HepG2 (cell line): ENCODE data around the gene LAG3. TPM values are rescaled to one million over a fixed set of nuclear protein-coding genes. Genes with fewer than 3 reads are reported as not detected.

Source experiments
- ATAC-seq: fragments of 200-7000 bp; cut with Tn5 transposase; 3 replicates; pipeline ENCODE4 v1.9.1; 2020; ENCODE audit warnings: mild to moderate bottlenecking, moderate library complexity
- BruUV-seq: library from RNA; stranded (reverse); fragments of 400-500 nt; replicated peaks from 2 replicates; lab custom pipeline; 2021; lab: Mats Ljungman, UMichigan
- CTCF ChIA-PET: fragments of 300-600 bp; formaldehyde crosslinking; extraction: SDS; loops from one replicate; lab custom pipeline; 2021; ENCODE audit warnings: low total read pairs, inconsistent platforms, low intra/inter-chr PET ratio; lab: Yijun Ruan, JAX
- POLR2A ChIA-PET: fragments of 350-600 bp; sonication (Branson Sonifier 250); formaldehyde crosslinking; loops from one replicate; lab custom pipeline; 2020; ENCODE audit warnings: antibody characterized with exemption, inconsistent platforms; lab: Yijun Ruan, JAX
- DNase-seq: peaks from one replicate; pipeline ENCODE4 v3.0.0-alpha.2; 2015; ENCODE audit warnings: low spot score
- FAIRE-seq: peaks from 3 replicates; lab custom pipeline; 2011; peaks lifted over from hg19 to GRCh38; lab: Jason Lieb, UNC
- H2AFZ ChIP-seq: one replicate; pipeline ENCODE4 v1.6.1; 2011; ENCODE audit warnings: low read length, inconsistent platforms
- H3K27ac ChIP-seq: fragments of 300-600 bp; 3 replicates; pipeline ENCODE4 v1.8.0; 2011; ENCODE audit warnings: mixed run types, mild to moderate bottlenecking, mixed read lengths, low read length, inconsistent platforms; ENCODE audit not compliant: insufficient read depth; ENCODE audit errors: extremely low read length
- H3K27me3 ChIP-seq, 2 experiments: fragments of 200-600 bp in 1 of 2; 2 replicates in 1 of 2; 3 replicates in 1 of 2; pipeline versions ENCODE4 v1.6.0 to v1.8.0; 2011; ENCODE audit warnings: low read length in 2 of 2, mild to moderate bottlenecking in 2 of 2, moderate library complexity in 2 of 2, inconsistent platforms in 1 of 2; ENCODE audit not compliant: insufficient read depth in 2 of 2, control insufficient read depth in 1 of 2
- H3K36me3 ChIP-seq, 2 experiments: fragments of 200-600 bp in 1 of 2; replicated peaks in 1 of 2; 2 replicates in 1 of 2; 3 replicates in 1 of 2; pipeline versions ENCODE4 v1.5.1 to v1.8.0; 2011; ENCODE audit warnings: low read length in 2 of 2, inconsistent platforms in 1 of 2; ENCODE audit not compliant: insufficient read depth in 2 of 2, control insufficient read depth in 1 of 2
- H3K4me1 ChIP-seq: 2 replicates; pipeline ENCODE4 v1.5.1; 2012; ENCODE audit warnings: low read length, inconsistent platforms; ENCODE audit not compliant: insufficient read depth
- H3K4me2 ChIP-seq: 2 replicates; pipeline ENCODE4 v1.6.0; 2011; ENCODE audit warnings: low read depth, low read length, inconsistent platforms
- H3K4me3 ChIP-seq, 3 experiments: fragments of 200-600 bp in 1 of 3; sonication (generic), shearing (Covaris generic) in 1 of 3; replicated peaks in 1 of 3; 2 replicates each; pipeline ENCODE4 v1.5.1; 2011 to 2016; ENCODE audit warnings: low read length in 3 of 3, inconsistent platforms in 2 of 3, low read depth in 2 of 3, mild to moderate bottlenecking in 2 of 3, control low read depth in 1 of 3, mixed read lengths in 1 of 3; ENCODE audit not compliant: insufficient read depth in 1 of 3
- H3K79me2 ChIP-seq: one replicate; pipeline ENCODE4 v1.6.1; 2011; ENCODE audit warnings: low read length, inconsistent platforms; ENCODE audit not compliant: insufficient read depth
- H3K9ac ChIP-seq: 2 replicates; pipeline ENCODE4 v1.6.0; 2011; ENCODE audit warnings: mild to moderate bottlenecking, low read depth, low read length, inconsistent platforms; ENCODE audit not compliant: insufficient read depth
- H3K9me3 ChIP-seq: 2 replicates; pipeline ENCODE4 v1.5.1; 2012; ENCODE audit warnings: mild to moderate bottlenecking, low read length
- H4K20me1 ChIP-seq: 2 replicates; pipeline ENCODE4 v1.6.0; 2011; ENCODE audit warnings: inconsistent platforms, mild to moderate bottlenecking, low read length, moderate library complexity; ENCODE audit not compliant: insufficient read depth
- ATF7-NPFF ChIP-seq: sonication (generic); formaldehyde crosslinking; IDR thresholded peaks from 2 replicates; pipeline ENCODE4 v1.8.1; 2023; ENCODE audit warnings: mild to moderate bottlenecking, low read depth, missing genetic modification reagents, moderate library complexity
- FOXA1 ChIP-seq, 2 experiments: fragments of 450-650 bp in 1 of 2; sonication (generic) in 1 of 2; formaldehyde crosslinking in 1 of 2; IDR thresholded peaks; 2 replicates each; pipeline versions ENCODE4 v1.4.0 to v1.6.1; 2016 to 2020; ENCODE audit warnings: missing genetic modification reagents in 1 of 2
- GATAD2A ChIP-seq: IDR thresholded peaks from 2 replicates; pipeline ENCODE4 v1.6.1; 2016
- HNRNPH1 ChIP-seq: fragments of 200-400 bp; formaldehyde crosslinking; optimal IDR thresholded peaks from 2 replicates; pipeline ENCODE3; 2017; ENCODE audit warnings: mild to moderate bottlenecking, low read depth, low read length
- POLR2G ChIP-seq: fragments of 200-400 bp; formaldehyde crosslinking; IDR thresholded peaks from 2 replicates; pipeline ENCODE4 v1.6.1; 2018; ENCODE audit warnings: mild to moderate bottlenecking, low read depth, low read length, moderate library complexity
- RCOR2 ChIP-seq: IDR thresholded peaks from 2 replicates; pipeline ENCODE4 v1.6.1; 2016; ENCODE audit warnings: missing biosample characterization, missing genetic modification reagents
- ZNF446 ChIP-seq: sonication (generic); formaldehyde crosslinking; IDR thresholded peaks from 2 replicates; pipeline ENCODE4 v1.5.0; 2020; ENCODE audit warnings: mild to moderate bottlenecking, missing genetic modification reagents
- ZNF552 ChIP-seq: sonication (generic); formaldehyde crosslinking; IDR thresholded peaks from 2 replicates; pipeline ENCODE4 v1.9.0; 2022; ENCODE audit warnings: missing genetic modification reagents, mild to moderate bottlenecking, borderline replicate concordance
- ZNF776 ChIP-seq: sonication (generic); formaldehyde crosslinking; IDR thresholded peaks from 2 replicates; pipeline ENCODE4 v1.4.0; 2020; ENCODE audit warnings: mild to moderate bottlenecking, missing genetic modification reagents
- WGBS: methylation state at CpG from one replicate; pipeline ENCODE4 v1.1.6; 2017; ENCODE audit warnings: low lambda C conversion rate; 5-methylcytosine and 5-hydroxymethylcytosine counted together
- in situ Hi-C: cut with HindIII; loops from 2 replicates; pipeline ENCODE4 v1.10.0; 2017; ENCODE audit warnings: low pct_unique_long_range_greater_than_20kb; ENCODE audit not compliant: extremely low pct_ligation_motif_present
- intact Hi-C: fragments of 100-400 bp; cut with micrococcal nuclease; formaldehyde crosslinking; loops from one replicate; pipeline ENCODE4 v1.10.0; 2022; ENCODE audit not compliant: unreplicated experiment
- polyA plus RNA-seq, 8 experiments: library from polyadenylated mRNA; depleted of rRNA in 3 of 8; stranded (reverse) in 7 of 8; unstranded in 1 of 8; fragments of >200 nt; fragmentation: Illumina TruSeq in 4 of 8; extraction: Trizol in 4 of 8; gene quantifications; 2 replicates each; pipeline versions ENCODE4 v1.2.1 to v1.2.3, GENCODE V29; 2011 to 2016; ENCODE audit warnings: low read depth in 4 of 8, missing spikeins in 1 of 8, mixed read lengths in 1 of 8; ENCODE audit not compliant: insufficient read depth in 1 of 8
- total RNA-seq, 5 experiments: library from RNA; depleted of rRNA; stranded (reverse); fragments of >200 nt; fragmentation: Illumina TruSeq; extraction: Trizol; gene quantifications; 2 replicates each; pipeline ENCODE4 v1.2.3, GENCODE V29; 2016; ENCODE audit warnings: low read depth in 1 of 5
- TF ChIP-seq, protein P1 (sequence below): sonication (generic); formaldehyde crosslinking; IDR thresholded peaks from 2 replicates; pipeline ENCODE4 v1.5.0; 2020; ENCODE audit warnings: mild to moderate bottlenecking, missing genetic modification reagents, borderline replicate concordance

LAG3 gene
- total and polyA plus RNA-seq, 2 of the 13 experiments (the other 11 are each of a cell fraction or from before 2014, with no cell fraction given) = 0.11 to 0.26 TPM

DNA sequence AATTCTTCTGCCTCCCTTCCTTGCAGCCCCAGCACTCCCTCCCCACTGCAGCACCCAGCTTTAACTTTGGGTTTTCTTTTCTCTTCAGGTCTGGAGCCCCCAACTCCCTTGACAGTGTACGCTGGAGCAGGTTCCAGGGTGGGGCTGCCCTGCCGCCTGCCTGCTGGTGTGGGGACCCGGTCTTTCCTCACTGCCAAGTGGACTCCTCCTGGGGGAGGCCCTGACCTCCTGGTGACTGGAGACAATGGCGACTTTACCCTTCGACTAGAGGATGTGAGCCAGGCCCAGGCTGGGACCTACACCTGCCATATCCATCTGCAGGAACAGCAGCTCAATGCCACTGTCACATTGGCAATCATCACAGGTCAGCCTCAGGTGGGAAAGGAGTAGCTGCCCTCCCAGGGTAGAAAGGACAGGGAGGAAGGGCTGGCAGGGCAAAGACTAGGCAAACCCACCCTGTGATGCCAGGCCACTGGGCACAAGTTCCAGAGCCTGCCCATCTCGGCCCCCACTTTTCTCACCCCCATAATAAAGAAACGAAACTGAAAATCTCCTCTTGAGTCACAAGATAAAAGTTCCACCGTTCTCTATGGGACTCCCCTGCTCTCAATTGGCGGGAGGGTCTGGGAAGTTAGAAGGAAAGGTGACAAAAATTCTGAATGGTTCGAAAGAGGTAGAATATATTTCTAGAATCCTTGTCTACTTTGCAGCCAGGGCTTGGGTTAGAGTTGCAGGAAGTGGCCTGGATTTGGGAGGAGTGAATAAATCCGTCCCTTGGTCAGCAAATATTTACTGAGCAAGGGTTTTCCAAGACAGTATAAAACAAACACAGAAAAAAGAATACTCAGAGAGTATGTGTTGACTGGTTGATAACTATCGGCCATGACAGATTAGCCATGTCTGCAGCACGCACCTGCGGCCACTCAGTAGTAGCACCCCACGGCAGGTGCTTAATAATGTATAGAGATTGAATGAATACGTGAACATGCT is 3.2 kb downstream of the LAG3 start (continued):
- TF ChIP-seq, protein P1, sequence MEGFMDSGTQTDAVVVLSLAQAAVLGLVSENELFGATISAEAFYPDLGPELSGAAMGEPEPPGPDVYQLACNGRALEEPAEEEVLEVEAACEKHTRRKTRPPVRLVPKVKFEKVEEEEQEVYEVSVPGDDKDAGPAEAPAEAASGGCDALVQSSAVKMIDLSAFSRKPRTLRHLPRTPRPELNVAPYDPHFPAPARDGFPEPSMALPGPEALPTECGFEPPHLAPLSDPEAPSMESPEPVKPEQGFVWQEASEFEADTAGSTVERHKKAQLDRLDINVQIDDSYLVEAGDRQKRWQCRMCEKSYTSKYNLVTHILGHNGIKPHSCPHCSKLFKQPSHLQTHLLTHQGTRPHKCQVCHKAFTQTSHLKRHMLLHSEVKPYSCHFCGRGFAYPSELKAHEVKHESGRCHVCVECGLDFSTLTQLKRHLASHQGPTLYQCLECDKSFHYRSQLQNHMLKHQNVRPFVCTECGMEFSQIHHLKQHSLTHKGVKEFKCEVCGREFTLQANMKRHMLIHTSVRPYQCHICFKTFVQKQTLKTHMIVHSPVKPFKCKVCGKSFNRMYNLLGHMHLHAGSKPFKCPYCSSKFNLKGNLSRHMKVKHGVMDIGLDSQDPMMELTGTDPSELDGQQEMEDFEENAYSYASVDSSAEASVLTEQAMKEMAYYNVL (CRISPR knock-in tag) = peak; percentile 66; the same call in 1 of the 2 replicates
- TF ChIP-seq ATF7-NPFF (CRISPR knock-in tag) = no peak

DNA sequence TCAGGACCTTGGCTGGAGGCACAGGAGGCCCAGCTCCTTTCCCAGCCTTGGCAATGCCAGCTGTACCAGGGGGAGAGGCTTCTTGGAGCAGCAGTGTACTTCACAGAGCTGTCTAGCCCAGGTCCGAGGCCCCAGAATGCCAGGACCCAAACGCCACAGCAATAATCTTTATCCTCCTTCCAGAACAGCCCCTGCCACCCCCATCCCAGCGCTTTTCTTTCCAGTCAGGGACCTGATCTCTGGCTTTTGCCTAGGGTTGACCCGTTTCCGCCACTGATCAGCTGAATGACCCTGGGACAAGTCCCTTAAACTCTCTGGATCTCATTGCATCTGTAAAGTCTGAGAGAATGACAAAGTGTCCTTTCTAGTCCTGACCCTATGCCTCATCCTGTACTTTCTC is 5.1 kb downstream of the LAG3 start:
- POLR2A ChIA-PET = interaction anchor here (3.3 to 5.5 kb wide), 2 partner anchors 11 to 24 kb away, joined by 28 to 59 read pairs; partner anchors contain the start of genes MLF2 and PTMS
- 81% methylated on average over 3 of the region's 5 CpGs for WGBS

More for the DNA sequence above, 5.1 kb downstream of the LAG3 start:
- Histone ChIP-seq H3K4me3 (no peak overlapping the region), H4K20me1 (no peaks in the 10 kb centered on the region), H3K36me3 (no peaks in the 10 kb centered on the region), H3K9ac (no peak overlapping the region), H3K4me1 (peaks cover 82% of the 10 kb centered on the region), H3K27ac (no peak overlapping the region), H2AFZ (no peak overlapping the region), H3K79me2 (no peaks in the 10 kb centered on the region), H3K27me3 (peaks cover 2 to 5% of the 10 kb centered on the region in 2 experiments; a peak in 2 of 5 replicates), H3K9me3 (no peaks in the 10 kb centered on the region), H3K4me2 (no peak overlapping the region)
- no TSS peak for BruUV-seq
- ATAC-seq (no peak), FAIRE-seq (no peak), DNase-seq (no peak)
- intact Hi-C loops = no loop called here
- no peak for TF ChIP-seq ZNF446
- no peak for TF ChIP-seq GATAD2A
- no peak for TF ChIP-seq POLR2G
- TF ChIP-seq HNRNPH1 = no peak
- TF ChIP-seq ZNF552 = no peak
- no peak for TF ChIP-seq ZNF776
- no peak for TF ChIP-seq RCOR2 (CRISPR knock-in tag)
- no peak for TF ChIP-seq FOXA1 (IDR thresholded peaks at IDR 0.05)
- TF ChIP-seq FOXA1 (CRISPR knock-in tag; IDR thresholded peaks at IDR 0.05) = no peak
- in situ Hi-C loops = no loop called here
- CTCF ChIA-PET = no interaction called here
